HepG2 (cell line): ENCODE results near the gene SPAAR.

Source experiments
- BHLHE40 ChIP-seq: IDR thresholded peaks from 2 replicates; pipeline ENCODE4 v1.6.1; 2011; ENCODE audit warnings: low read length, improper control_type of control experiment
- CEBPG ChIP-seq: IDR thresholded peaks from 2 replicates; pipeline ENCODE4 v1.6.1; 2016
- FOXJ3 ChIP-seq: sonication (generic); formaldehyde crosslinking; IDR thresholded peaks from 2 replicates; pipeline ENCODE4 v1.4.0; 2020; ENCODE audit warnings: missing genetic modification reagents, mild to moderate bottlenecking, borderline replicate concordance
- RXRA ChIP-seq: sonication (generic); formaldehyde crosslinking; IDR thresholded peaks from 2 replicates; pipeline ENCODE4 v1.5.1; 2020; ENCODE audit warnings: missing genetic modification reagents
- TAF15 ChIP-seq: fragments of 200-400 bp; formaldehyde crosslinking; IDR thresholded peaks from one replicate; pipeline ENCODE4 v1.6.1; 2018; ENCODE audit warnings: mild to moderate bottlenecking, low read depth, low read length; ENCODE audit not compliant: poor library complexity, severe bottlenecking
- ZNF138 ChIP-seq: sonication (generic); formaldehyde crosslinking; IDR thresholded peaks from 2 replicates; pipeline ENCODE4 v1.5.0; 2020; ENCODE audit warnings: mild to moderate bottlenecking, low read depth, missing genetic modification reagents
- ZNF274 ChIP-seq: sonication (generic); formaldehyde crosslinking; IDR thresholded peaks from 2 replicates; pipeline ENCODE4 v1.5.1; 2020; ENCODE audit warnings: mild to moderate bottlenecking, missing genetic modification reagents
- ZNF468 ChIP-seq: sonication (generic); formaldehyde crosslinking; IDR thresholded peaks from 2 replicates; pipeline ENCODE4 v1.8.0; 2022; ENCODE audit warnings: mild to moderate bottlenecking, moderate library complexity, missing genetic modification reagents
- ZNF644 ChIP-seq: IDR thresholded peaks from 2 replicates; pipeline ENCODE4 v1.6.1; 2016; ENCODE audit warnings: low read depth
- TF ChIP-seq, protein P1 (sequence below): sonication (generic); formaldehyde crosslinking; IDR thresholded peaks from 2 replicates; pipeline ENCODE4 v1.5.0; 2020; ENCODE audit warnings: mild to moderate bottlenecking, missing genetic modification reagents, moderate library complexity

DNA sequence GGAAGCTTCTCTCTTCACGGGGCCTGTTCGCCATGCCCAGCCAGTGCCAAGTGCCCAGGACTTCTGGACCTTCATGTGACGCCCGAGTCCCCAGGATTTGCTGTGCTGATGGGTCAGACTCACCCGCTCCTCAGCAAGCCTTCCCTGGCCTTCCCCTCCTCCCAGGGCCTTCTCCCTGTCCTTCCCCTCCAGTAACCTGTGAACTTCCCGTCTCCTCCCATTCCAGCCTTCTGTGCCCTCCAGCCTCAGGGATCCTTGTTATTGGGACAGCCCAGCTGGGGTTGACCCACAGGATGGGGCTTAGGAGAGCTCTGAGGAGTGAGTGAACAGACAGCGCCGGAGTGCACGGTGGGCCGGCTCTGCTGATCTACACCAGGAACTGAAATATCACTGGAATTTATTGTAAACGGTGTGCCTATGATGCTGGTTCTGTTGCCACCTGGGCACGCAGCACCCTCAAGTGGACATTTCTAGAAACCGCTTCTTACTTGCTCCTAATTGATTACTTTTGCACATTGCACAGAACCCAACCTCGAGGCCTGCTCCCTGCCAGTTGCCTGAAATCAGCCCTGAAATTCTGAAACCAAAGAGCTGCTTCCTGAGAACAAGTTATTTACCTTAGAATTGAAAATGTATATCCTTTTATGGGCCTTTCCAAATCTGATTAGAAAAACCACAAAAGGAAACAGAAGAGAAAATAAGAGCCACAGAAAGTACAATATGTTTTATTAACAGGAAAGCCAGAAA is 1.5 kb downstream of the SPAAR start:
- TF ChIP-seq ZNF274 (CRISPR knock-in tag) (no peak), CEBPG (CRISPR knock-in tag) (no peak), BHLHE40 (no peak), RXRA (CRISPR knock-in tag) (no peak), ZNF644 (CRISPR knock-in tag) (no peak), ZNF468 (no peak), ZNF138 (CRISPR knock-in tag) (no peak), FOXJ3 (CRISPR knock-in tag) (no peak), TAF15 (no peak)
- TF ChIP-seq, protein P1, sequence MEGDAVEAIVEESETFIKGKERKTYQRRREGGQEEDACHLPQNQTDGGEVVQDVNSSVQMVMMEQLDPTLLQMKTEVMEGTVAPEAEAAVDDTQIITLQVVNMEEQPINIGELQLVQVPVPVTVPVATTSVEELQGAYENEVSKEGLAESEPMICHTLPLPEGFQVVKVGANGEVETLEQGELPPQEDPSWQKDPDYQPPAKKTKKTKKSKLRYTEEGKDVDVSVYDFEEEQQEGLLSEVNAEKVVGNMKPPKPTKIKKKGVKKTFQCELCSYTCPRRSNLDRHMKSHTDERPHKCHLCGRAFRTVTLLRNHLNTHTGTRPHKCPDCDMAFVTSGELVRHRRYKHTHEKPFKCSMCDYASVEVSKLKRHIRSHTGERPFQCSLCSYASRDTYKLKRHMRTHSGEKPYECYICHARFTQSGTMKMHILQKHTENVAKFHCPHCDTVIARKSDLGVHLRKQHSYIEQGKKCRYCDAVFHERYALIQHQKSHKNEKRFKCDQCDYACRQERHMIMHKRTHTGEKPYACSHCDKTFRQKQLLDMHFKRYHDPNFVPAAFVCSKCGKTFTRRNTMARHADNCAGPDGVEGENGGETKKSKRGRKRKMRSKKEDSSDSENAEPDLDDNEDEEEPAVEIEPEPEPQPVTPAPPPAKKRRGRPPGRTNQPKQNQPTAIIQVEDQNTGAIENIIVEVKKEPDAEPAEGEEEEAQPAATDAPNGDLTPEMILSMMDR: peak; percentile 74
